Kidney (tissue), 14 donors: ENCODE measurements around the gene MDH1. TPM values are rescaled to one million over a fixed set of nuclear protein-coding genes. Genes with fewer than 3 reads are reported as not detected.

Source experiments
- DNase-seq, 5 donors: peaks; one replicate each; pipeline ENCODE4 v3.0.0-alpha.2; 2013 to 2020
- FAIRE-seq: peaks from 2 replicates; lab custom pipeline; 2012; peaks lifted over from hg19 to GRCh38; lab: Jason Lieb, UNC
- H3K27ac ChIP-seq, 2 donors: one replicate each; pipeline ENCODE4 v1.7.0; 2013; ENCODE audit warnings: low read depth in 2 of 2, low read length in 2 of 2, inconsistent platforms in 1 of 2
- H3K27me3 ChIP-seq: one replicate; pipeline ENCODE4 v1.7.1; 2013; ENCODE audit warnings: low read length, inconsistent platforms; ENCODE audit not compliant: control insufficient read depth, insufficient read depth
- H3K36me3 ChIP-seq, 3 donors: one replicate each; pipeline versions ENCODE4 v1.7.0 to v1.7.1; 2013; ENCODE audit warnings: low read length in 3 of 3, control low read depth in 1 of 3, inconsistent platforms in 1 of 3; ENCODE audit not compliant: insufficient read depth in 3 of 3, control insufficient read depth in 2 of 3
- H3K4me1 ChIP-seq, 3 donors: one replicate each; pipeline versions ENCODE4 v1.7.0 to v1.7.1; 2013; ENCODE audit warnings: low read length in 3 of 3, inconsistent platforms in 1 of 3, low read depth in 1 of 3; ENCODE audit not compliant: control insufficient read depth in 2 of 3, insufficient read depth in 2 of 3
- H3K4me3 ChIP-seq, 3 donors: one replicate each; pipeline versions ENCODE4 v1.7.0 to v1.8.1; 2013; ENCODE audit warnings: low read length in 3 of 3, control low read depth in 1 of 3, inconsistent platforms in 1 of 3
- H3K9ac ChIP-seq, 3 donors: one replicate each; pipeline versions ENCODE4 v1.7.0 to v1.7.1; 2013; ENCODE audit warnings: low read length in 3 of 3, control low read depth in 1 of 3, inconsistent platforms in 1 of 3
- H3K9me3 ChIP-seq, 3 donors: one replicate each; pipeline versions ENCODE4 v1.7.0 to v1.7.1; 2013; ENCODE audit warnings: low read length in 3 of 3, control low read depth in 1 of 3, inconsistent platforms in 1 of 3; ENCODE audit not compliant: control insufficient read depth in 2 of 3, insufficient read depth in 1 of 3
- intact Hi-C: fragments of 100-400 bp; cut with DNase I; formaldehyde crosslinking; loops from one replicate; pipeline ENCODE4 v1.11.1; 2022
- polyA plus RNA-seq: library from polyadenylated mRNA; stranded (reverse); fragments of 350-450 nt; fragmentation: Illumina TruSeq; extraction: RNeasy Lipid Tissue Mini Kit (QIAGEN cat#74804); gene quantifications from one replicate; pipeline ENCODE4 v1.2.3, GENCODE V29; 2014; ENCODE audit warnings: low read depth, low replicate concordance; ENCODE audit not compliant: insufficient read depth
- total RNA-seq: library from RNA; stranded (reverse); fragmentation: NEBNext Ultra II Directional; extraction: Animal tissue kit (Norgen Biotek cat#: 25700); gene quantifications from one replicate; pipeline ENCODE4 v1.2.1, GENCODE V29; 2021
- TF ChIP-seq, protein P1 (sequence below): IDR thresholded peaks from 3 replicates; pipeline ENCODE4 v1.5.1; 2012; ENCODE audit warnings: mild to moderate bottlenecking, moderate library complexity, borderline replicate concordance; ENCODE audit not compliant: insufficient read depth; ENCODE audit errors: extremely low read depth
- donor health status: control.
- donor health status: control.
- donor health status: control.
- donor health status: control.
- donor health status: control.
- donor health status: DM: yes; HTN: yes; CAD: no.
- donor health status: Normal renal cell carcinoma (clear cell type).

The MDH1 gene
- total and polyA plus RNA-seq, 2 donors from 2014 or later = 147 to 748 TPM

- Histone ChIP-seq H3K36me3 (no peaks in the 10 kb centered on the region), H3K4me3 (no peak overlapping the region), H3K27ac (no peak overlapping the region), H3K9me3 (peaks cover 0 to 9% (median 3%) of the 10 kb centered on the region in 3 donors), H3K4me1 (no peaks in the 10 kb centered on the region), H3K27me3 (no peaks in the 10 kb centered on the region), H3K9ac (no peak overlapping the region)
- FAIRE-seq (no peak), DNase-seq (no peak)
- intact Hi-C loops = no loop called here
- TF ChIP-seq, protein P1, sequence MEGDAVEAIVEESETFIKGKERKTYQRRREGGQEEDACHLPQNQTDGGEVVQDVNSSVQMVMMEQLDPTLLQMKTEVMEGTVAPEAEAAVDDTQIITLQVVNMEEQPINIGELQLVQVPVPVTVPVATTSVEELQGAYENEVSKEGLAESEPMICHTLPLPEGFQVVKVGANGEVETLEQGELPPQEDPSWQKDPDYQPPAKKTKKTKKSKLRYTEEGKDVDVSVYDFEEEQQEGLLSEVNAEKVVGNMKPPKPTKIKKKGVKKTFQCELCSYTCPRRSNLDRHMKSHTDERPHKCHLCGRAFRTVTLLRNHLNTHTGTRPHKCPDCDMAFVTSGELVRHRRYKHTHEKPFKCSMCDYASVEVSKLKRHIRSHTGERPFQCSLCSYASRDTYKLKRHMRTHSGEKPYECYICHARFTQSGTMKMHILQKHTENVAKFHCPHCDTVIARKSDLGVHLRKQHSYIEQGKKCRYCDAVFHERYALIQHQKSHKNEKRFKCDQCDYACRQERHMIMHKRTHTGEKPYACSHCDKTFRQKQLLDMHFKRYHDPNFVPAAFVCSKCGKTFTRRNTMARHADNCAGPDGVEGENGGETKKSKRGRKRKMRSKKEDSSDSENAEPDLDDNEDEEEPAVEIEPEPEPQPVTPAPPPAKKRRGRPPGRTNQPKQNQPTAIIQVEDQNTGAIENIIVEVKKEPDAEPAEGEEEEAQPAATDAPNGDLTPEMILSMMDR = no peak
Observed at GRCh38 chr2:63627866-63628265, 39.1 kb downstream of the MDH1 start.

DNA sequence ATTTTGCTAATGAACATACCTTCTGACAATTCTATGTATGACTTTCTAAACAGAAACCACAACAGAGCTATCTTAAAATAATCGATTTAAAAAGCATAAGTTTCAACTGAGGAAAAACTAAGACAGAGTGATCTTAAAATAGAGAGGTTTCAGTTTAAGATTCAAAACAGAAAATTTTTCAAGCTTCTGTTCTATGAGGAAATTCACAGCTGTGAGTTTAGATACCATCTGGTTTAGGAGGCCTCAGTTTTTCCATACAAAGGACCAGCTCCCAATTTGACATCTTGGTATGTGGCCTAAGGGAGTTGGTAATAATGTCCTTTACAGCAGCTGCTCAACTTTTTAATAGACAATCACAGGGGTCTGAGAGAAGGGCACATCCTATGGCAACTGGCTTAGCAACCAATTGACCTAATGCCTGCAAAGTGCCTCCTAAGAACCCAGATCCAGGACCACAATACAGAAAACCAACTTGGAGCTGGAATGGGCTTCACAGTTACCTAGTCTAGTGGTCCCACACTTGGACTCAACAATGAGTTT is 39.7 kb downstream of the MDH1 start:
- Histone ChIP-seq H3K9ac (no peak overlapping the region), H3K27ac (no peak overlapping the region), H3K4me1 (no peaks in the 10 kb centered on the region), H3K9me3 (peaks cover 0 to 9% (median 3%) of the 10 kb centered on the region in 3 donors), H3K27me3 (no peaks in the 10 kb centered on the region), H3K4me3 (no peak overlapping the region), H3K36me3 (no peaks in the 10 kb centered on the region)
- no peak for DNase-seq
- intact Hi-C loops = no loop called here
- TF ChIP-seq, protein P1 = no peak
- no peak for FAIRE-seq

DNA sequence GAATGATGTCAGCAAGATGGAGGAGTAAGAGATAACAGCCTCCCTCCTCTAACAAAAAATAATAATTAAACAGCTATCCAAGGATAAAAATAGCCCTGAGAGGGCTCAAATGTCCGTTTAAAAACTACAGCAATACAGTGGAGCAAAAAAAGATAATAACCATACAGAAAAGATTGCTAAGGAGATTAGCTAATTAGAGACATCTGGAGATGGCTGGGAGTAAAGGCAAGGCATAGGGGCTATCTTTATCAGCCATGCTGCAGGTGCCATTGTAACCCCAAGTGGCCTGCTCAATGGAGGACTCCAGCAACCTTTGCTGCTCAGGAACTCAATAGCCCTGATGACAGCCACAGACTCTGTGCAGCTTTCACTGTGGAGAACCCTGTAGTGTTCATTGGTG is 42.7 kb downstream of the MDH1 start:
- H3K4me1 ChIP-seq = no peaks in the 10 kb centered on the region
- H3K27me3 ChIP-seq = no peaks in the 10 kb centered on the region
- no peak overlapping the region for H3K9ac ChIP-seq
- no peaks in the 10 kb centered on the region for H3K36me3 ChIP-seq
- intact Hi-C loops = no loop called here
- TF ChIP-seq, protein P1 = no peak
- DNase-seq (no peak), FAIRE-seq (no peak)
- H3K9me3 ChIP-seq = peaks cover 0 to 16% (median 3%) of the 10 kb centered on the region in 3 donors
- no peak overlapping the region for H3K4me3 ChIP-seq
- no peak overlapping the region for H3K27ac ChIP-seq

DNA sequence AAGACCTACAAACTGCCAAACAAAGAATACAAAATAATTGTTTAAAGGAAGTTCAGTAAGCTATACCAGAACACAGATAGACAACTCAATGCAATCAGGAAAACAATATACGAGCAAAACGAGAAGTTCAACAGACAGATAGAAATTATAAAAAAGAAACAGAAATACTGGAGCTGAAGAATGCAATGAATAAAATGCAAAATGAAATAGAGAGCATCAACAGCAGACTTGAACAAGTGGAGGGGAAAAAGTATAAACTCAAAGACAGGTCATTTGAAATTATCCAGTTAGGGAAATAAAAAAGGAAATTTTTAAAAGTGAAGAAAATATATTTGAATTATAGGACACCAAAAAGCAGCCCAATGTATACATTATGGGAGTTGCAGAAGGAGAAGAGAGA is 43.6 kb downstream of the MDH1 start:
- Histone ChIP-seq H3K9me3 (peaks cover 0 to 16% (median 3%) of the 10 kb centered on the region in 3 donors), H3K4me3 (no peak overlapping the region), H3K36me3 (no peaks in the 10 kb centered on the region), H3K27ac (no peak overlapping the region), H3K4me1 (no peaks in the 10 kb centered on the region), H3K9ac (no peak overlapping the region), H3K27me3 (no peaks in the 10 kb centered on the region)
- TF ChIP-seq, protein P1 = no peak
- DNase-seq (no peak), FAIRE-seq (no peak)
- intact Hi-C loops = no loop called here
